Measurements from ENCODE around the gene NSG1. TPM values are rescaled to one million over a fixed set of nuclear protein-coding genes. Genes with fewer than 3 reads are reported as not detected.
"Not testable (repeated sequence)": the region's sequence is repeated elsewhere in the genome, so short reads cannot be mapped to it uniquely, and the experiment has no call there.

NSG1 gene, protein sequence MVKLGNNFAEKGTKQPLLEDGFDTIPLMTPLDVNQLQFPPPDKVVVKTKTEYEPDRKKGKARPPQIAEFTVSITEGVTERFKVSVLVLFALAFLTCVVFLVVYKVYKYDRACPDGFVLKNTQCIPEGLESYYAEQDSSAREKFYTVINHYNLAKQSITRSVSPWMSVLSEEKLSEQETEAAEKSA
- total RNA-seq = 218 TPM

DNA sequence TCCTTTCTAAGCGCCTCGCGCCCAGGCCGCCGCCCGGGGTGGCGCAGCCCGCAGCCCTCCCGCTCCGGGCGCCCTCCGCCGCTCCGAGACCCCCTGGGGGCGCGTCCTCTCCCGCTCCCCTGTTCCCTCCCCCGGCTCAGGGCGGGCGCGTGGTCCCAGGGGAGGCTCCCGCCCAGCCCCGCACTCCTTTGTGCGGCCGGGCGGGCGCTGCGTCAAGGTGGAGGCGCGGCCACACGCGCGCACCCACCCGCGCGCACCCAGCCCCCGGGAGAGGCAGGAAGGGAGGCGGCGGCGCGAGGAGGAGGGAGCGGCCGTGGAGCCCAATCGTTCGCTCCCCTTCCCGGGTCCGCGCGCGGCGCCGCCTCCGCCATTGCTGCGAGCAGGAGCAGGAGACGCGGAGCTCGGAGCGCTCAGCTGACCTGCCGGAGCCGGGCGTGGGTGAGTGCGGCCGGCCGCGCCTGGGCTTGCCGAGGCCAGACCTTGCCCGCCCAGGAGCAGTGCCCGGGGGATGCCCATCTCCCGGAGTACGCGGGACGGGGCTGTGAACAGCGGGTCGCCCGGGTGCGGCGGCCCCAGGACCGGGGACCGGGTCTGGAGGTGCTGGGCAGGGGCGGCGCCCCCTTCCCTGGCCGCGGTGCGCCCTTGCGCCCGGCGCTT, at the start of gene NSG1:
NSG1 (plus strand) TSS at position 367 of the 657 bp plus-strand sequence. CDS start 528 bp downstream, outside the sequence.
- peak; percentile 58 for DNase-seq

DNA sequence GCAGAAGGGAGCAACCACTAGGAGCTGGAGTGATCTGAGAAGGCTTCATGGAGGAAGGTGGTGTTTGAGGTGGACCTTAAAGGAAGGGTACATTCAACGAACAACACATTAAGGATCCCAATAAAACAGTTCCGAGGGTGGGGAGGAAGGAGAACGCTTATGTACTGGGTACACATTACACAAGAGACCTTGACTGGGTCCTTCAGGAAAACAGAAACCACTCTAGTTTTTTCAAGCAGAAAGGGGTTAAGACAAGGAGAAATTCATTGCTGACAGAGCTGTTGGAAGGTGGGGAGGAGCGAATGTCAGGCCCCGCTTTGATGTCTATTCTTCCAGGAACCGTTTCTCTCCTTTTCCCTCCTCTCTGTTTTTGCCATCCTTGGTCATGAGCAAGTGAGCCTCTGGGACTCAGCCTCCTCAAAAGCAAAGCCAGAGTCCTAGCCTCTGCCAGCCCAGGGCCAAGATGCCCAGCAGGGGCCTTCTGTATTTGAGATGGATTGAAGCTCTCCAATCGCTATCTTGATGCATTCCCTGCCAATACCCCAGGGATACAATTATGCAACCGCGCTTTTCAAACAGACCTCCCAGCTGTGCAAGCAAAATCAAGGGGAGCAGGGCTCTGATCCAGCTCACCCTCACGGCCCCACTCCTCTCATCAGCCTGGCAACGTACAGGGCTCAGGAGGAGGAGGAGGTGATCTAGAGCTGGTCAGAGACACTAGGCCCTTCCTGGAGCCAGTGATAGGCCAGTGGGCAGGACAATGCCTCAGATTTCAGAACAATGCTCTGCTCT, 48.5 kb upstream of the NSG1 start:
- no peak for DNase-seq

- no peak for DNase-seq
Measured at GRCh38 chr4:4339504-4340085, 47.3 kb upstream of the NSG1 start.

- DNase-seq = no peak
Measured at GRCh38 chr4:4341861-4342650, 44.8 kb upstream of the NSG1 start.

- DNase-seq = no peak
Measured at GRCh38 chr4:4343038-4343437, 43.9 kb upstream of the NSG1 start.

- no peak for DNase-seq
Measured at GRCh38 chr4:4344915-4345527, 41.9 kb upstream of the NSG1 start.

- no peak for DNase-seq
Measured at GRCh38 chr4:4347585-4347984, 39.3 kb upstream of the NSG1 start.

DNA sequence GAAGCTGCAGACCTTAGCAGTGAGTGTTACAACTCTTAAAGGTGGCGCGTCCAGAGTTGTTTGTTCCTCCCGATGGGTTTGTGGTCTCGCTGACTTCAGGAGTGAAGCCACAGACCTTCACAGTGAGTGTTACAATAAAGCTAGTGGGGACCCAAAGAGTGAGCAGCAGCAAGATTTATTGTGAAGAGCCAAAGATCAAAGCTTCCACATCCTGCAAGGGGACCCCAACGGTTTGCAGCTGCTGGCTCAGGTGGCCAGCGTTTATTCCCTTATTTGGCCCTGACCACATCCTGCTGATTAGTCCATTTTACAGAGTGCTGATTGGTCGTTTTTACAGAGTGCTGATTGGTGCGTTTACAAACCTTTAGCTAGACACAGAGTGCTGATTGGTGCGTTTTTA, 38.3 kb upstream of the NSG1 start:
- not testable (repeated sequence) for DNase-seq

DNA sequence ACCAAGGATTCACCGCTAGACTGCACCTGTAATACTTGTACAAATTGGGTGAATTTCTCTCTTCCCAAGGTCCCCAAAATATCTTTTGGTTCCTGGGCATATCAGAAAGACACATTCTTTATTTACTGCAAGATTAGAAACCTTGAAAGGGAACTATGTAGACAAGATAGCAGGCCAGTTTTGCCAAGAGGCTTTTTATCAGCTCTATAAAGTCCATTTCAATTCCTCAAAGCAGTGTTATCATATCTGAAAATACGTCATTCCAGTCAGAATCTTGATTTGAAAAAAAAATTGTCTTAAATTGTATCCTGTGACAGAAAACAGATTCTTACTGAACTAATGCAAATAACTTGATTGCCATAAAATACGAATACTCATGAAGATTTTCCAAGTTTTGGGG, 37.0 kb upstream of the NSG1 start:
- no peak for DNase-seq

GRCh38 chr4:4350909-4351308, 36.0 kb upstream of the NSG1 start:
- DNase-seq = no peak

- DNase-seq = no peak
Measured at GRCh38 chr4:4355302-4355701, 31.6 kb upstream of the NSG1 start.

- DNase-seq = no peak
Measured at GRCh38 chr4:4356106-4357041, 30.5 kb upstream of the NSG1 start.

- DNase-seq = no peak
Measured at GRCh38 chr4:4358093-4358854, 28.6 kb upstream of the NSG1 start.

DNA sequence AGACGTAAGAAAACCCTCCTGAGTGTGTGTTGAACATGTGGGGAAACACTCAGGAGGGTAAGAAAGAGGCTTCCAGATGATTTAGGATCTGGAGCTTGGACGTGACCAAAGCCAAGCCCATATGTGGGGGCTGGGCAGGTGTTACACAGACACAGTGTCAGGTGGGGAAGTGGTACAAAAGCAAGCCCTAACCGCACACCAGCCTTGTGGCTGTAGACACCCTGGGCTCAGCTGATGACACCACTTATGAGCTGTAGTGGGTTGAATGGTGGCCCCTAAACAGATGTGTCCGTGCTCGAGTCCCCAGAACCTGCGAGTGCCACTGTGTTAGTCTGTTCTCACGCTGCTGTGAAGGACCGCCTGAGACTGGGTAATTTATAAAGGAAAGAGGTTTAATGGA, 25.0 kb upstream of the NSG1 start:
- no peak for DNase-seq

- DNase-seq = no peak
Measured at GRCh38 chr4:4362991-4363697, 23.8 kb upstream of the NSG1 start.

- DNase-seq = no peak
Measured at GRCh38 chr4:4364061-4364460, 22.8 kb upstream of the NSG1 start.

GRCh38 chr4:4364486-4365208, 22.3 kb upstream of the NSG1 start:
- DNase-seq = no peak

DNA sequence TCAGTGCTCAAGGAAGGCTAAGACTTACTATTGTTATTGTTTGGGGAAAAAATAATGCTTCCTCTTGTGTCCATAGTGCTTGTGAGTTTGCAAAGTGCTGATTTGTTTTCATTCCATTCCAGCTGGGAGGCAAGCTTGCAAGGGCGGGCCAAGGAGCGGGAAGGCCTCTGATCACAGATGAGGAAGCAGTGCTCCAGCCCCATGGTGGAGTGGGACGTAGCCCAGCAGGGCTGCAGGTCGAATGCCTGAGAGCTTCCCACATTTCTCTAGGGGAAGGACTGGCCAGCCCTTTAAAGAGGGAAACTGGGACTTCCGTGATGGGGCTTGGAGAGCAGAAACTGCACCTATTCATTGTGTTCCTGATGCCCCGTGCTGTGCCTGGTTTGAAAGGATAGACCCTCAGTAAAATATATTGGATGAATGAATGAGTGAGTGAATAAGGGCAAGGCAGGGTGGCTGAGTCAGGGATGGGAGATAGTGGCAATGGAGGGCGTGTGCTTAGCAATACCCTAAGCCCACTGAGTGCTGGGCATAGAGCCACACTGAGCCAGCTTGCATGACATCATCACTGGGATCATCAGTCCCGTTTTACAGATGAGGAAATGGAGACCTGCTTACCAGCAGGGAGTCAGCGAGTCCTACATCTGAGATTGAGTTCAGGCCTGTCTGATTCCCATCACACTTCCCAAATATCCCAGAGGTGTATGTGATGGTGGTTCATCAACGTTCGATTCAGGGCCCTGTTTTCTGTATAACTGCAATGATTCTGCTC, 17.9 kb upstream of the NSG1 start:
- no peak for DNase-seq

Measured in occipital lobe (tissue), 2 donors.